Tibial nerve (tissue), 4 donors: ENCODE results near the gene UBE2Z. TPM values are rescaled to one million over a fixed set of nuclear protein-coding genes. Genes with fewer than 3 reads are reported as not detected.

Source experiments
- DNase-seq, 2 donors: peaks; one replicate each; pipeline ENCODE4 v3.0.0-alpha.2; 2019; ENCODE audit warnings: low spot score in 2 of 2
- H3K27ac ChIP-seq, 4 donors: fragments of 200-600 bp; sonication (generic) in 3 of 4; one replicate each; pipeline ENCODE4 v1.5.1; 2017 to 2019; ENCODE audit warnings: mild to moderate bottlenecking in 1 of 4
- H3K27me3 ChIP-seq, 2 donors: fragments of 200-600 bp; sonication (generic) in 1 of 2; one replicate each; pipeline versions ENCODE4 v1.5.1 to v1.6.0; 2017 to 2019
- H3K36me3 ChIP-seq, 3 donors: fragments of 200-600 bp; sonication (generic); one replicate each; pipeline ENCODE4 v1.5.1; 2018 to 2019
- H3K4me1 ChIP-seq, 4 donors: fragments of 200-600 bp; sonication (generic) in 3 of 4; one replicate each; pipeline ENCODE4 v1.5.1; 2017 to 2019
- H3K4me3 ChIP-seq, 4 donors: fragments of 200-600 bp; sonication (generic) in 3 of 4; one replicate each; pipeline ENCODE4 v1.5.1; 2017 to 2019; ENCODE audit warnings: mild to moderate bottlenecking in 1 of 4, moderate library complexity in 1 of 4
- H3K9me3 ChIP-seq, 4 donors: fragments of 200-600 bp; sonication (generic) in 3 of 4; one replicate each; pipeline ENCODE4 v1.5.1; 2017 to 2019
- EP300 ChIP-seq, 2 donors: sonication (generic); formaldehyde crosslinking; IDR thresholded peaks; one replicate each; pipeline ENCODE4 v1.6.1; 2017; ENCODE audit warnings: antibody characterized with exemption in 2 of 2, mild to moderate bottlenecking in 1 of 2
- POLR2A ChIP-seq, 2 donors: fragments of 450-650 bp; IDR thresholded peaks; one replicate each; pipeline ENCODE4 v1.6.1; 2017; ENCODE audit warnings: antibody characterized with exemption in 2 of 2, mild to moderate bottlenecking in 2 of 2, moderate library complexity in 2 of 2
- WGBS, 2 donors: methylation state at CpG; one replicate each; pipeline ENCODE4 v1.1.5; 2018; 5-methylcytosine and 5-hydroxymethylcytosine counted together
- total RNA-seq, 4 donors: library from RNA; depleted of rRNA; stranded (reverse); fragments of >200 nt; gene quantifications; one replicate each; pipeline ENCODE4 v1.1.0, GENCODE V29; 2016
- TF ChIP-seq, protein P1 (sequence below), 5 experiments: fragments of 200-600 bp in 3 of 5; fragments of 450-650 bp in 2 of 5; sonication (generic) in 3 of 5; IDR thresholded peaks; one replicate each; pipeline ENCODE4 v1.5.1; 2016 to 2019; ENCODE audit warnings: antibody characterized with exemption in 5 of 5, mild to moderate bottlenecking in 3 of 5, moderate library complexity in 2 of 5

Gene UBE2Z
- total RNA-seq: 10 to 100 TPM; 51.0 to 63.8 (median 56.8) TPM

DNA sequence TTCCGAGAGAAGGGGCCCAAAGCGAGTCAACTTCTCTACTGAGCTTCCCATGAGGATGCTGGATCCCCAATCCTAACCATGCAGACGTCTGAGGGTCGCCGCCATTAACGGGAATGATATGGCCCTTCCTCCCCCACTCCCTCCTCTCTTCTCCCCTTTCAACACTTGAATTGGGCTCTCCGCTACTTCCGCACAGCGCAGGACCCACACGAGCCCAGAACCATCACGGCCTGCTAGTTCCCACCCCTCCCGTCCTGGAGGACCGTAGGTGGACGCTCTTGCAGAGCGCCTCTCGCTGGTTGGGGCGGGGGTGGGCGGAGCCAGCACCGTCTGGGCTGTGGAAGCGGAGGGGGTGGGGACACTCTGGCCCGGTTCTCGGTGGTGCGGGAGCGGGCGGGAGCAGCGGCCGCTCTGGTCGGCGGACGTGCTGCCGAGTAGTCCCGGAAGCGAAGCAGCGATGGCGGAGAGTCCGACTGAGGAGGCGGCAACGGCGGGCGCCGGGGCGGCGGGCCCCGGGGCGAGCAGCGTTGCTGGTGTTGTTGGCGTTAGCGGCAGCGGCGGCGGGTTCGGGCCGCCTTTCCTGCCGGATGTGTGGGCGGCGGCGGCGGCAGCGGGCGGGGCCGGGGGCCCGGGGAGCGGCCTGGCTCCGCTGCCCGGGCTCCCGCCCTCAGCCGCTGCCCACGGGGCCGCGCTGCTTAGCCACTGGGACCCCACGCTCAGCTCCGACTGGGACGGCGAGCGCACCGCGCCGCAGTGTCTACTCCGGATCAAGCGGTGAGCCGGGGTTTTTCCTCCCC lies at the start of gene UBE2Z:
Gene UBE2Z, plus strand, starts transcription at position 361 of the 797 bp plus-strand sequence. Its CDS starts 97 bp downstream, at position 458.
- Histone ChIP-seq H3K4me1 (peaks cover 0 to 50% (median 16%) of the 10 kb centered on the region in 4 donors), H3K9me3 (no peaks in the 10 kb centered on the region), H3K36me3 (peaks cover 0 to 19% (median 0%) of the 10 kb centered on the region in 3 donors), H3K4me3 (peak within 1 kb of the TSS; percentile 57 to 88 (median 74)), H3K27ac (peak within 1 kb of the TSS; percentile 63 to 94 (median 87)), H3K27me3 (no peaks in the 10 kb centered on the region)
- WGBS, 2 donors: 1% methylated on average over 19 to 21 of the region's 81 CpGs
- TF ChIP-seq, protein P1, sequence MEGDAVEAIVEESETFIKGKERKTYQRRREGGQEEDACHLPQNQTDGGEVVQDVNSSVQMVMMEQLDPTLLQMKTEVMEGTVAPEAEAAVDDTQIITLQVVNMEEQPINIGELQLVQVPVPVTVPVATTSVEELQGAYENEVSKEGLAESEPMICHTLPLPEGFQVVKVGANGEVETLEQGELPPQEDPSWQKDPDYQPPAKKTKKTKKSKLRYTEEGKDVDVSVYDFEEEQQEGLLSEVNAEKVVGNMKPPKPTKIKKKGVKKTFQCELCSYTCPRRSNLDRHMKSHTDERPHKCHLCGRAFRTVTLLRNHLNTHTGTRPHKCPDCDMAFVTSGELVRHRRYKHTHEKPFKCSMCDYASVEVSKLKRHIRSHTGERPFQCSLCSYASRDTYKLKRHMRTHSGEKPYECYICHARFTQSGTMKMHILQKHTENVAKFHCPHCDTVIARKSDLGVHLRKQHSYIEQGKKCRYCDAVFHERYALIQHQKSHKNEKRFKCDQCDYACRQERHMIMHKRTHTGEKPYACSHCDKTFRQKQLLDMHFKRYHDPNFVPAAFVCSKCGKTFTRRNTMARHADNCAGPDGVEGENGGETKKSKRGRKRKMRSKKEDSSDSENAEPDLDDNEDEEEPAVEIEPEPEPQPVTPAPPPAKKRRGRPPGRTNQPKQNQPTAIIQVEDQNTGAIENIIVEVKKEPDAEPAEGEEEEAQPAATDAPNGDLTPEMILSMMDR (IDR thresholded peaks at IDR 0.05): peak in 2 of 5 experiments; percentile 38 to 46
- TF ChIP-seq POLR2A (IDR thresholded peaks at IDR 0.05) (peak; percentile 71 to 77), EP300 (IDR thresholded peaks at IDR 0.05) (peak in 1 of 2 donors; percentile 95)
- DNase-seq: peak; percentile 84 to 87

DNA sequence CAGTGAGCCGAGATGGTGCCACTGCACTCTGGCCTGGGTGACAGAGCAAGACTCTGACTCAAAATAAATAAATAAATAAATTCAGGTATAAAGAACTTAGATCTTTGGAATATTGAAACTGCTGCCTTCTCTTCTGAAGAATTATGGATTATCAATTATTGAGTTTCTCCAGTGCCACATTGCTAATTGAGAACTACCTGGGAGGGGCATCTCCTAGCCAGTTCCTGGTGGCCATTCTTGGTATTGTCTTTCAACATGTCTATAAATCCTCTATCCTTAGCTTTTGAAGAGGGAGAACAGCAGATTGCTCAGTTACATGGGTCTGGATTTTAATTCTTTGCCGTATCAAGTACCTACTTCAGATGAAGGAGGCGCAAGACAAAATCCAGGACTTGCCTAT lies 48.2 kb upstream of the UBE2Z start:
- Histone ChIP-seq H3K27me3 (no peaks in the 10 kb centered on the region), H3K27ac (no peak overlapping the region), H3K4me1 (no peaks in the 10 kb centered on the region), H3K36me3 (peaks cover 3 to 99% (median 23%) of the 10 kb centered on the region in 3 donors), H3K4me3 (no peak overlapping the region), H3K9me3 (no peaks in the 10 kb centered on the region)
- 92 to 93% methylated on average over 3 of the region's 3 CpGs for WGBS, 2 donors
- no peak for TF ChIP-seq POLR2A (IDR thresholded peaks at IDR 0.05)
- no peak for TF ChIP-seq EP300 (IDR thresholded peaks at IDR 0.05)
- TF ChIP-seq, protein P1 (IDR thresholded peaks at IDR 0.05): no peak
- DNase-seq: no peak

DNA sequence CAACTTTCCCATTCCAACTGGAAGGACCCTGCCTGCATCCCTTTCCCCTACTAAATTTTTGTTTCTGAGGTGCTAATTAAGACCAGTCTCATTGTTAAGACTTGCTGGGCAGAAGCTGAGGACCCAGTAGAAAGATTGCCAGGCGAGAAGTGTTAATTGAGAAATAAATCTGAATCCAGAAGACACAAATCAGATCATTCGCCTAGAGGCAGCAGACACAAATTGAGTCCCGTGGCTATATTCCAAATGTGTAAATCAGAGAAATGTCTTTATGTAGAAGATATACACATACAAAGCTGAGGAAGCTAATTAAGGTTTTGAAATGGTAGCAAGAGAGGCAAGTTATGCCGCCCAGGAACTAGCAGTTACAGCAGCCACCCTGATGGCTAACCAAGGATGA lies 47.8 kb upstream of the UBE2Z start:
- Histone ChIP-seq H3K36me3 (peaks cover 3 to 99% (median 27%) of the 10 kb centered on the region in 3 donors), H3K27ac (no peak overlapping the region), H3K4me1 (no peaks in the 10 kb centered on the region), H3K27me3 (no peaks in the 10 kb centered on the region), H3K9me3 (no peaks in the 10 kb centered on the region), H3K4me3 (no peak overlapping the region)
- WGBS, 2 donors: 83 to 88% methylated on average over 4 of the region's 4 CpGs
- DNase-seq: no peak
- no peak for TF ChIP-seq EP300 (IDR thresholded peaks at IDR 0.05)
- TF ChIP-seq, protein P1 (IDR thresholded peaks at IDR 0.05): no peak
- TF ChIP-seq POLR2A (IDR thresholded peaks at IDR 0.05): no peak

DNA sequence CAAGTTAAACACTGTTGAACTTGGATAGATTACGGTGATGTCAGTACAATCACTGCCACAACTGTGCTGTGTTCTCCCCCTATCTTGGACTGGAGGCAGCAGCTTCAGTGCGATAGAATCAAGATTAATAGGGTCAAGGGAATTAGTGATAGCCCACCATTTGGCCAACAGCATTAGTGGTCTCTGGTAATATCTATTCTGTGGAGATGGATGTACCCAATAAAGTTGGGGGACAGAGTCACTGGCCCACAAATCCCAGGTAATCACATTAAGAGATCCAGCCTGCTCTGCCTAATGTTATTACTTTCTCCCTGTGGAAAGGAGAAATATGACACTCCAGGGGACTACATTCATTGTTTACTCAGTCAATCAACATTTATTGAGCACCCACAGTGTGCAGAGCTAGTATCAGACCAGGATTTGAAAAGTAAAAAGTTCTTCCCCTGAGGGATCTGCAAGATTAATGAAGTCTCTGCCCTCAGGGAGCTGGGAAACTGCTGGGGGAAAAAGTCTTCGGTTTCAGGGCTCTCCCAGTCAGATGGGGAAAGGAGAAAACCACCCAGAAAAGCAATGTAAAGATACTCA lies 39.2 kb upstream of the UBE2Z start:
- Histone ChIP-seq H3K4me1 (peaks cover 0 to 45% (median 11%) of the 10 kb centered on the region in 4 donors), H3K27ac (no peak overlapping the region), H3K36me3 (peaks cover 0 to 25% (median 9%) of the 10 kb centered on the region in 3 donors), H3K4me3 (no peak overlapping the region), H3K9me3 (no peaks in the 10 kb centered on the region), H3K27me3 (no peaks in the 10 kb centered on the region)
- DNase-seq: no peak
- 60 to 69% methylated on average over 3 of the region's 3 CpGs for WGBS, 2 donors
- TF ChIP-seq, protein P1 (IDR thresholded peaks at IDR 0.05): no peak
- TF ChIP-seq EP300 (IDR thresholded peaks at IDR 0.05): no peak
- no peak for TF ChIP-seq POLR2A (IDR thresholded peaks at IDR 0.05)

DNA sequence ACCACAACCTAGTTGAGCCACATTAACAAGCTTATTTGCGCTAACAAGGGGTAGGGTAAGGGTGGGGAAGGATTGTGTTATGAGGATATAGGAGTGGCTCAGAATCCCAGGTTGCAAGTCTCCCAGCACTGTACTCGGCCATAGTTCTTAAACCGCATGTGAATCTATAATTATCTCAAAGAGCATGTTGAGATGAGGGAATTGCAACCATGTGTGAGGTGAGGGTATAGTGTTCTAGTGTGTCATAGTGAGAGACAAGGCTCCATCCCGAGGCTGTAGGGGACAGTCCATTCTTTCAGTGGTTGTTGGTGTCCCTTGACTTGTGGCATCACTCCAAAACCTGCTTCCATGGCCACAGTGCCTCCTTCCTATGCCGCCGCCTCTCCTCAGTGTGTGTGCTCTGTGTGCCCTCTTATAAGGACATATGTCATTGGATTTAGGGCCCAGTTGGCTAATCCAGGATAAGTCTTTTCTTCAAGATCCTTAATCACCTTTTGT lies 38.3 kb upstream of the UBE2Z start:
- WGBS, 2 donors: 69 to 70% methylated on average over 6 of the region's 6 CpGs
- peak overlapping the region in 1 of 4 donors; percentile 47 for H3K27ac ChIP-seq
- no peak overlapping the region for H3K4me3 ChIP-seq
- TF ChIP-seq, protein P1 (IDR thresholded peaks at IDR 0.05): no peak
- TF ChIP-seq POLR2A (IDR thresholded peaks at IDR 0.05) (no peak), EP300 (IDR thresholded peaks at IDR 0.05) (no peak)
- H3K36me3 ChIP-seq: peaks cover 0 to 17% (median 5%) of the 10 kb centered on the region in 3 donors
- H3K27me3 ChIP-seq: no peaks in the 10 kb centered on the region
- H3K4me1 ChIP-seq: peaks cover 0 to 48% (median 11%) of the 10 kb centered on the region in 4 donors
- H3K9me3 ChIP-seq: no peaks in the 10 kb centered on the region
- DNase-seq: no peak
